K562 (cell line): ENCODE data around the gene UBR3. TPM values are rescaled to one million over a fixed set of nuclear protein-coding genes. Genes with fewer than 3 reads are reported as not detected.

Experiments used
- ATAC-seq: fragments of 200-7000 bp; cut with Tn5 transposase; 3 replicates; pipeline ENCODE4 v1.9.1; 2020; ENCODE audit warnings: moderate library complexity
- BruUV-seq: library from RNA; stranded (reverse); fragments of 400-500 nt; replicated peaks from 2 replicates; lab custom pipeline; 2021; lab: Mats Ljungman, UMichigan
- CTCF ChIA-PET: fragments of 300-600 bp; formaldehyde crosslinking; extraction: SDS; loops from one replicate; lab custom pipeline; 2021; ENCODE audit warnings: low intra/inter-chr PET ratio; lab: Yijun Ruan, JAX
- POLR2A ChIA-PET: fragments of 300-600, 350-650 bp; sonication (Branson Sonifier 250); formaldehyde crosslinking; extraction: SDS; loops from one replicate; lab custom pipeline; 2021; ENCODE audit warnings: antibody characterized with exemption, inconsistent platforms; lab: Yijun Ruan, JAX
- DNase-seq, 4 experiments: peaks; one replicate each; pipeline versions ENCODE4 v3.0.0 to v3.0.0-alpha.2; 2011 to 2018; ENCODE audit warnings: low spot score in 3 of 4, mixed read lengths in 3 of 4; ENCODE audit errors: extremely low read depth in 1 of 4
- FAIRE-seq: peaks from 2 replicates; lab custom pipeline; 2011; peaks lifted over from hg19 to GRCh38; lab: Jason Lieb, UNC
- H2AFZ ChIP-seq: 2 replicates; pipeline ENCODE4 v1.6.0; 2011; ENCODE audit warnings: low read depth, low read length, control low read depth, inconsistent platforms
- H3K27ac ChIP-seq: fragments of 200-600 bp; 3 replicates; pipeline ENCODE4 v1.8.0; 2011; ENCODE audit warnings: low read depth, mild to moderate bottlenecking, control low read depth, inconsistent platforms, low read length, moderate library complexity, mixed read lengths; ENCODE audit errors: extremely low read depth
- H3K27me3 ChIP-seq, 2 experiments: fragments of 300-600 bp in 1 of 2; 2 replicates in 1 of 2; 3 replicates in 1 of 2; pipeline versions ENCODE4 v1.6.0 to v1.8.0; 2011; ENCODE audit warnings: inconsistent platforms in 2 of 2, low read length in 2 of 2, mild to moderate bottlenecking in 1 of 2, mixed read lengths in 1 of 2, moderate library complexity in 1 of 2; ENCODE audit not compliant: control insufficient read depth in 2 of 2, insufficient read depth in 2 of 2
- H3K36me3 ChIP-seq: fragments of 300-600 bp; 3 replicates; pipeline ENCODE4 v1.8.0; 2011; ENCODE audit warnings: mild to moderate bottlenecking, low read length, inconsistent platforms; ENCODE audit not compliant: control insufficient read depth, insufficient read depth
- H3K4me1 ChIP-seq, 2 experiments: fragments of 200-600 bp in 1 of 2; replicated peaks in 1 of 2; 2 replicates in 1 of 2; 3 replicates in 1 of 2; pipeline versions ENCODE4 v1.5.1 to v1.8.0; 2011; ENCODE audit warnings: inconsistent platforms in 2 of 2, low read length in 2 of 2, mild to moderate bottlenecking in 1 of 2, mixed read lengths in 1 of 2, moderate library complexity in 1 of 2; ENCODE audit not compliant: control insufficient read depth in 2 of 2, insufficient read depth in 2 of 2
- H3K4me2 ChIP-seq: 2 replicates; pipeline ENCODE4 v1.6.1; 2011; ENCODE audit warnings: low read length, control low read depth, inconsistent platforms, mixed read lengths; ENCODE audit not compliant: insufficient read depth
- H3K4me3 ChIP-seq: fragments of 200-600 bp; sonication (generic), shearing (Covaris generic); 2 replicates; pipeline ENCODE4 v1.5.1; 2016; ENCODE audit warnings: control low read depth, inconsistent platforms
- H3K79me2 ChIP-seq: fragments of 200-600 bp; 3 replicates; pipeline ENCODE4 v1.8.0; 2011; ENCODE audit warnings: low read length, inconsistent platforms; ENCODE audit not compliant: control insufficient read depth, insufficient read depth
- H3K9ac ChIP-seq, 2 experiments: 2 replicates each; pipeline versions ENCODE4 v1.6.0 to v1.6.1; 2011; ENCODE audit warnings: low read depth in 2 of 2, low read length in 2 of 2, control low read depth in 1 of 2, inconsistent platforms in 1 of 2, mild to moderate bottlenecking in 1 of 2, mixed read lengths in 1 of 2; ENCODE audit not compliant: insufficient read depth in 1 of 2
- H3K9me1 ChIP-seq: one replicate; pipeline ENCODE4 v1.6.0; 2011; ENCODE audit warnings: inconsistent platforms, mild to moderate bottlenecking, low read length, moderate library complexity; ENCODE audit not compliant: control insufficient read depth, insufficient read depth
- H3K9me3 ChIP-seq: replicated peaks from 2 replicates; pipeline ENCODE4 v1.5.1; 2011; ENCODE audit warnings: low read depth, low read length, inconsistent platforms; ENCODE audit not compliant: control insufficient read depth, insufficient read depth
- H4K20me1 ChIP-seq: replicated peaks from 2 replicates; pipeline ENCODE4 v1.6.1; 2011; ENCODE audit warnings: low read length, inconsistent platforms, mixed read lengths; ENCODE audit not compliant: control insufficient read depth, insufficient read depth
- PRDM10 ChIP-seq: fragments of 450-650 bp; IDR thresholded peaks from 2 replicates; pipeline ENCODE4 v1.6.1; 2018; ENCODE audit not compliant: partially characterized antibody
- RHOXF2B ChIP-seq: fragments of 250-450 bp; sonication (Bioruptor Pico); conservative IDR thresholded peaks from 2 replicates; pipeline ENCODE4 v1.5.1; 2021
- ZNF134 ChIP-seq: fragments of 250-450 bp; sonication (Bioruptor Pico); conservative IDR thresholded peaks from 2 replicates; pipeline ENCODE4 v1.4.0; 2020
- in situ Hi-C: fragments of 300-500 bp; cut with MboI; formaldehyde crosslinking; loops from 4 replicates; pipeline ENCODE4 v1.15.0; 2018; ENCODE audit warnings: inconsistent platforms, mixed read lengths
- intact Hi-C: fragments of 100-400 bp; cut with micrococcal nuclease; formaldehyde crosslinking; loops from 2 replicates; pipeline ENCODE4 v1.14.2; 2022
- polyA plus RNA-seq, 8 experiments: library from polyadenylated mRNA; depleted of rRNA in 4 of 8; stranded (reverse) in 5 of 8; unstranded in 3 of 8; fragments of >200 nt; fragmentation: Nextera tagmentation in 2 of 8; fragmentation: Illumina TruSeq in 1 of 8; extraction: Ambion mirVana in 2 of 8; extraction: Trizol in 1 of 8; gene quantifications; 2 replicates each; pipeline versions ENCODE4 v1.2.1 to v1.2.3, GENCODE V29; 2011 to 2014; ENCODE audit warnings: inconsistent platforms in 1 of 8, missing spikeins in 1 of 8
- total RNA-seq, 7 experiments: library from RNA; depleted of rRNA in 6 of 7; stranded (reverse); fragments of >200 nt in 6 of 7; fragmentation: Illumina TruSeq in 2 of 7; extraction: Trizol in 2 of 7; gene quantifications; 2 replicates each; pipeline versions ENCODE4 v1.2.1 to v1.2.3, GENCODE V29; 2011 to 2021; ENCODE audit warnings: low replicate concordance in 1 of 7

Gene UBR3
- total and polyA plus RNA-seq, 9 of the 15 experiments (the other 6 are each of a cell fraction or from before 2014, with no cell fraction given): 14.4 to 63.5 (median 40.4) TPM

- no peak overlapping the region for H3K9ac ChIP-seq
- TF ChIP-seq PRDM10 (peak; percentile 90), ZNF134 (no peak), RHOXF2B (CRISPR knock-in tag) (no peak)
- TF ChIP-seq, all 486 proteins: peak for 1
- Histone ChIP-seq H3K9me3 (no peaks in the 10 kb centered on the region), H3K4me3 (no peak overlapping the region), H3K4me1 (peaks cover 4 to 11% of the 10 kb centered on the region in 2 experiments; a peak in 3 of 5 replicates), H3K27me3 (no peaks in the 10 kb centered on the region), H3K27ac (no peak overlapping the region), H3K9me1 (no peaks in the 10 kb centered on the region), H3K36me3 (peaks cover 17% of the 10 kb centered on the region; the same call in 1 of the 3 replicates), H3K79me2 (0 out of 3 replicates have a peak, but pooled peaks cover 2% of the 10 kb centered on the region), H3K4me2 (no peak overlapping the region), H4K20me1 (no peaks in the 10 kb centered on the region), H2AFZ (no peak overlapping the region)
- BruUV-seq: no TSS peak
- in situ Hi-C loops (no loop called here), intact Hi-C loops (no loop called here)
- ATAC-seq (no peak), DNase-seq (no peak), FAIRE-seq (no peak)
- CTCF ChIA-PET: interaction anchor here (1.7 kb wide), 1 partner anchor 52 kb away, joined by 9 read pairs; no protein-coding TSS in a partner anchor
- POLR2A ChIA-PET: no interaction called here
Measured at GRCh38 chr2:169984145-169984544, 156.9 kb downstream of the UBR3 start.
